ENCODE data around the gene HLA-DOA.

Gene HLA-DOA

GRCh38 chr6:32979720-32980487 lies 29.5 kb downstream of the HLA-DOA start:
- Histone ChIP-seq H3K9ac (ENCODE audit: low read depth in 1 of 2, low read length in 2 of 2) (no peak overlapping the region), H3K4me1 (ENCODE audit: control insufficient read depth in 2 of 2, insufficient read depth in 2 of 2, low read length in 2 of 2) (peaks cover 56 to 61% of the 10 kb centered on the region in 2 donors), H3K27me3 (ENCODE audit: control insufficient read depth in 2 of 2, insufficient read depth in 2 of 2, low read length in 2 of 2) (no peaks in the 10 kb centered on the region), H3K9me3 (ENCODE audit: control insufficient read depth in 2 of 2, low read length in 2 of 2) (no peaks in the 10 kb centered on the region), H3K36me3 (ENCODE audit: control insufficient read depth in 2 of 2, insufficient read depth in 2 of 2, low read length in 2 of 2) (peaks cover 58 to 70% of the 10 kb centered on the region in 2 donors), H3K4me3 (ENCODE audit: low read length in 2 of 2) (no peak overlapping the region), H3K27ac (ENCODE audit: low read depth in 2 of 2, low read length in 2 of 2) (no peak overlapping the region)

- Histone ChIP-seq H3K27me3 (ENCODE audit: control insufficient read depth in 2 of 2, insufficient read depth in 2 of 2, low read length in 2 of 2) (no peaks in the 10 kb centered on the region), H3K36me3 (ENCODE audit: control insufficient read depth in 2 of 2, insufficient read depth in 2 of 2, low read length in 2 of 2) (peaks cover 67 to 82% of the 10 kb centered on the region in 2 donors), H3K9me3 (ENCODE audit: control insufficient read depth in 2 of 2, low read length in 2 of 2) (no peaks in the 10 kb centered on the region), H3K4me1 (ENCODE audit: control insufficient read depth in 2 of 2, insufficient read depth in 2 of 2, low read length in 2 of 2) (peaks cover 50 to 54% of the 10 kb centered on the region in 2 donors), H3K9ac (ENCODE audit: low read depth in 1 of 2, low read length in 2 of 2) (peak overlapping the region in 1 of 2 donors; percentile 10), H3K4me3 (ENCODE audit: low read length in 2 of 2) (no peak overlapping the region), H3K27ac (ENCODE audit: low read depth in 2 of 2, low read length in 2 of 2) (no peak overlapping the region)
These were observed 31.5 kb downstream of the HLA-DOA start for GRCh38 chr6:32977953-32978324.

- peak overlapping the region in 1 of 2 donors; percentile 42 for H3K4me3 ChIP-seq (ENCODE audit: low read length in 2 of 2)
- no peak overlapping the region for H3K27ac ChIP-seq (ENCODE audit: low read depth in 2 of 2, low read length in 2 of 2)
These were observed 32.0 kb downstream of the HLA-DOA start for GRCh38 chr6:32977272-32977952.

GRCh38 chr6:32976334-32977069 lies 32.9 kb downstream of the HLA-DOA start:
- H3K9me3 ChIP-seq (ENCODE audit: control insufficient read depth in 2 of 2, low read length in 2 of 2), result no peaks in the 10 kb centered on the region
- H3K4me1 ChIP-seq (ENCODE audit: control insufficient read depth in 2 of 2, insufficient read depth in 2 of 2, low read length in 2 of 2), result peaks cover 46 to 50% of the 10 kb centered on the region in 2 donors
- H3K4me3 ChIP-seq (ENCODE audit: low read length in 2 of 2), result peak overlapping the region; percentile 14 to 15
- no peak overlapping the region for H3K27ac ChIP-seq (ENCODE audit: low read depth in 2 of 2, low read length in 2 of 2)
- H3K9ac ChIP-seq (ENCODE audit: low read depth in 1 of 2, low read length in 2 of 2), result no peak overlapping the region
- H3K27me3 ChIP-seq (ENCODE audit: control insufficient read depth in 2 of 2, insufficient read depth in 2 of 2, low read length in 2 of 2), result no peaks in the 10 kb centered on the region
- H3K36me3 ChIP-seq (ENCODE audit: control insufficient read depth in 2 of 2, insufficient read depth in 2 of 2, low read length in 2 of 2), result peaks cover 72 to 81% of the 10 kb centered on the region in 2 donors

More at GRCh38 chr6:32977272-32977952, 32.0 kb downstream of the HLA-DOA start:
- Histone ChIP-seq H3K9me3 (ENCODE audit: control insufficient read depth in 2 of 2, low read length in 2 of 2) (no peaks in the 10 kb centered on the region), H3K4me1 (ENCODE audit: control insufficient read depth in 2 of 2, insufficient read depth in 2 of 2, low read length in 2 of 2) (peaks cover 49 to 50% of the 10 kb centered on the region in 2 donors), H3K36me3 (ENCODE audit: control insufficient read depth in 2 of 2, insufficient read depth in 2 of 2, low read length in 2 of 2) (peaks cover 72 to 86% of the 10 kb centered on the region in 2 donors), H3K9ac (ENCODE audit: low read depth in 1 of 2, low read length in 2 of 2) (peak overlapping the region in 1 of 2 donors; percentile 10), H3K27me3 (ENCODE audit: control insufficient read depth in 2 of 2, insufficient read depth in 2 of 2, low read length in 2 of 2) (no peaks in the 10 kb centered on the region)

- Histone ChIP-seq H3K36me3 (ENCODE audit: control insufficient read depth in 2 of 2, insufficient read depth in 2 of 2, low read length in 2 of 2) (peaks cover 71 to 75% of the 10 kb centered on the region in 2 donors), H3K4me3 (ENCODE audit: low read length in 2 of 2) (peak overlapping the region in 1 of 2 donors; percentile 15), H3K9ac (ENCODE audit: low read depth in 1 of 2, low read length in 2 of 2) (peak overlapping the region in 1 of 2 donors; percentile 17), H3K9me3 (ENCODE audit: control insufficient read depth in 2 of 2, low read length in 2 of 2) (no peaks in the 10 kb centered on the region), H3K4me1 (ENCODE audit: control insufficient read depth in 2 of 2, insufficient read depth in 2 of 2, low read length in 2 of 2) (peaks cover 47 to 55% of the 10 kb centered on the region in 2 donors), H3K27ac (ENCODE audit: low read depth in 2 of 2, low read length in 2 of 2) (no peak overlapping the region), H3K27me3 (ENCODE audit: control insufficient read depth in 2 of 2, insufficient read depth in 2 of 2, low read length in 2 of 2) (no peaks in the 10 kb centered on the region)
These were observed 33.5 kb downstream of the HLA-DOA start for GRCh38 chr6:32975886-32976285.

GRCh38 chr6:32974541-32975308 lies 34.7 kb downstream of the HLA-DOA start:
- H3K27ac ChIP-seq (ENCODE audit: low read depth in 2 of 2, low read length in 2 of 2), result no peak overlapping the region
- no peaks in the 10 kb centered on the region for H3K27me3 ChIP-seq (ENCODE audit: control insufficient read depth in 2 of 2, insufficient read depth in 2 of 2, low read length in 2 of 2)
- peak overlapping the region; percentile 84 to 90 for H3K4me3 ChIP-seq (ENCODE audit: low read length in 2 of 2)
- H3K9ac ChIP-seq (ENCODE audit: low read depth in 1 of 2, low read length in 2 of 2), result peak overlapping the region; percentile 69 to 93
- peaks cover 43 to 55% of the 10 kb centered on the region in 2 donors for H3K4me1 ChIP-seq (ENCODE audit: control insufficient read depth in 2 of 2, insufficient read depth in 2 of 2, low read length in 2 of 2)
- H3K9me3 ChIP-seq (ENCODE audit: control insufficient read depth in 2 of 2, low read length in 2 of 2), result no peaks in the 10 kb centered on the region
- peaks cover 59 to 63% of the 10 kb centered on the region in 2 donors for H3K36me3 ChIP-seq (ENCODE audit: control insufficient read depth in 2 of 2, insufficient read depth in 2 of 2, low read length in 2 of 2)

GRCh38 chr6:32974016-32974333 lies 35.4 kb downstream of the HLA-DOA start:
- H3K36me3 ChIP-seq (ENCODE audit: control insufficient read depth in 2 of 2, insufficient read depth in 2 of 2, low read length in 2 of 2), result peaks cover 52 to 56% of the 10 kb centered on the region in 2 donors

GRCh38 chr6:32973144-32974015 lies 36.0 kb downstream of the HLA-DOA start:
- Histone ChIP-seq H3K9ac (ENCODE audit: low read depth in 1 of 2, low read length in 2 of 2) (peak overlapping the region; percentile 86 to 93), H3K27me3 (ENCODE audit: control insufficient read depth in 2 of 2, insufficient read depth in 2 of 2, low read length in 2 of 2) (no peaks in the 10 kb centered on the region), H3K27ac (ENCODE audit: low read depth in 2 of 2, low read length in 2 of 2) (peak overlapping the region; percentile 85 to 100), H3K9me3 (ENCODE audit: control insufficient read depth in 2 of 2, low read length in 2 of 2) (no peaks in the 10 kb centered on the region), H3K36me3 (ENCODE audit: control insufficient read depth in 2 of 2, insufficient read depth in 2 of 2, low read length in 2 of 2) (peaks cover 48 to 50% of the 10 kb centered on the region in 2 donors), H3K4me3 (ENCODE audit: low read length in 2 of 2) (peak overlapping the region; percentile 84 to 90), H3K4me1 (ENCODE audit: control insufficient read depth in 2 of 2, insufficient read depth in 2 of 2, low read length in 2 of 2) (peaks cover 43 to 53% of the 10 kb centered on the region in 2 donors)

More at GRCh38 chr6:32974016-32974333, 35.4 kb downstream of the HLA-DOA start:
- peaks cover 43 to 55% of the 10 kb centered on the region in 2 donors for H3K4me1 ChIP-seq (ENCODE audit: control insufficient read depth in 2 of 2, insufficient read depth in 2 of 2, low read length in 2 of 2)
- peak overlapping the region in 1 of 2 donors; percentile 100 for H3K27ac ChIP-seq (ENCODE audit: low read depth in 2 of 2, low read length in 2 of 2)
- H3K9me3 ChIP-seq (ENCODE audit: control insufficient read depth in 2 of 2, low read length in 2 of 2), result no peaks in the 10 kb centered on the region
- H3K4me3 ChIP-seq (ENCODE audit: low read length in 2 of 2), result peak overlapping the region; percentile 84 to 90
- H3K9ac ChIP-seq (ENCODE audit: low read depth in 1 of 2, low read length in 2 of 2), result peak overlapping the region; percentile 86 to 93
- H3K27me3 ChIP-seq (ENCODE audit: control insufficient read depth in 2 of 2, insufficient read depth in 2 of 2, low read length in 2 of 2), result no peaks in the 10 kb centered on the region

All from mucosa of rectum (tissue), 2 donors.